ENCODE measurements around the gene C1orf198. TPM values are rescaled to one million over a fixed set of nuclear protein-coding genes. Genes with fewer than 3 reads are reported as not detected.

The C1orf198 gene
- total and polyA plus RNA-seq, 2 of the 8 experiments (the other 6 are each of a cell fraction or from before 2014, with no cell fraction given), result 30.6 to 45.0 TPM

DNA sequence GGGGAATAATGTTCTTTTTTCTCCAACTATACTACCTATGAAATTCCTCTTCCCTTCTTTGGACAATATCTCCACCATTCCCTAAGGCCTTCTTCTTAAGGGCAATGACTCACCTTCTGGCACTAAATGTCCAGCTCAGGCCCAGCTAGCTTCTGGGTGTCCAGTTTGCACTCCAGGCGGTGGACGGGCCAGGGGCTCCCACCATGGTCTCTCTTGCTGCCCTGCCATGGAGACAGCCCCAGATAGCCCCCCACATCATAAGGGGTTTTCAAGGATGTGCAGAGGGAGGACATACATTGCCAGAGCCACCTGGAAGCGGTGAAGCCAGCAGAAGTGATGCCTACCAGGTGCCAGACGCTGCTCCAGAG is 43.8 kb downstream of the C1orf198 start:
- TF ChIP-seq FOSL1 (IDR thresholded peaks at IDR 0.05; ENCODE audit: insufficient read depth, low read depth, low read length), result no peak
- TF ChIP-seq SAP30 (IDR thresholded peaks at IDR 0.05; ENCODE audit: insufficient read depth, insufficient replicate concordance, low read length), result no peak
- no peak for TF ChIP-seq TBP (IDR thresholded peaks at IDR 0.05; ENCODE audit: low read depth, low read length)
- TF ChIP-seq RXRA (IDR thresholded peaks at IDR 0.05; ENCODE audit: insufficient read depth, low read depth, low read length), result no peak
- TF ChIP-seq JUND (IDR thresholded peaks at IDR 0.05; ENCODE audit: low read length), result no peak
- TF ChIP-seq, protein P1, sequence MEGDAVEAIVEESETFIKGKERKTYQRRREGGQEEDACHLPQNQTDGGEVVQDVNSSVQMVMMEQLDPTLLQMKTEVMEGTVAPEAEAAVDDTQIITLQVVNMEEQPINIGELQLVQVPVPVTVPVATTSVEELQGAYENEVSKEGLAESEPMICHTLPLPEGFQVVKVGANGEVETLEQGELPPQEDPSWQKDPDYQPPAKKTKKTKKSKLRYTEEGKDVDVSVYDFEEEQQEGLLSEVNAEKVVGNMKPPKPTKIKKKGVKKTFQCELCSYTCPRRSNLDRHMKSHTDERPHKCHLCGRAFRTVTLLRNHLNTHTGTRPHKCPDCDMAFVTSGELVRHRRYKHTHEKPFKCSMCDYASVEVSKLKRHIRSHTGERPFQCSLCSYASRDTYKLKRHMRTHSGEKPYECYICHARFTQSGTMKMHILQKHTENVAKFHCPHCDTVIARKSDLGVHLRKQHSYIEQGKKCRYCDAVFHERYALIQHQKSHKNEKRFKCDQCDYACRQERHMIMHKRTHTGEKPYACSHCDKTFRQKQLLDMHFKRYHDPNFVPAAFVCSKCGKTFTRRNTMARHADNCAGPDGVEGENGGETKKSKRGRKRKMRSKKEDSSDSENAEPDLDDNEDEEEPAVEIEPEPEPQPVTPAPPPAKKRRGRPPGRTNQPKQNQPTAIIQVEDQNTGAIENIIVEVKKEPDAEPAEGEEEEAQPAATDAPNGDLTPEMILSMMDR (IDR thresholded peaks at IDR 0.05; ENCODE audit: control extremely low read depth in 1 of 3, insufficient read depth in 1 of 3, low read depth in 1 of 3, low read length in 3 of 3), result no peak
- no peak for TF ChIP-seq CTBP2 (IDR thresholded peaks at IDR 0.05; ENCODE audit: borderline replicate concordance, insufficient read depth, insufficient read length, low read length)
- no peak for TF ChIP-seq NRF1 (IDR thresholded peaks at IDR 0.05; ENCODE audit: low read depth, low read length)
- no peak overlapping the region for H2AK5ac ChIP-seq (ENCODE audit: low read depth, low read length)
- no peak overlapping the region for H2BK5ac ChIP-seq (ENCODE audit: low read depth, low read length)
- no peak overlapping the region for H3K4me3 ChIP-seq (ENCODE audit: extremely low read depth in 1 of 4, insufficient read depth in 2 of 4, low read depth in 3 of 4, low read length in 4 of 4)
- H2BK15ac ChIP-seq (ENCODE audit: low read length), result no peak overlapping the region
- no peaks in the 10 kb centered on the region for H3K4me1 ChIP-seq (replicated peaks in 1 of 4; ENCODE audit: control insufficient read depth in 3 of 4, insufficient read depth in 4 of 4, low read length in 3 of 4)
- H3K9me3 ChIP-seq (ENCODE audit: insufficient read depth in 2 of 2, low read depth in 1 of 2, low read length in 1 of 2), result no peaks in the 10 kb centered on the region
- H4K91ac ChIP-seq (replicated peaks; ENCODE audit: insufficient read length, low read length), result no peak overlapping the region
- H4K8ac ChIP-seq (ENCODE audit: extremely low read depth, insufficient read depth, low read length), result no peak overlapping the region
- H3K9ac ChIP-seq (replicated peaks in 1 of 4; ENCODE audit: extremely low read depth in 1 of 4, low read depth in 3 of 4, low read length in 3 of 4), result no peak overlapping the region
- no peak overlapping the region for H3K4me2 ChIP-seq (ENCODE audit: insufficient read depth in 1 of 2, low read depth in 2 of 2, low read length in 2 of 2)
- H4K5ac ChIP-seq (ENCODE audit: insufficient read length, low read depth, low read length), result no peak overlapping the region
- no peak overlapping the region for H2BK20ac ChIP-seq (ENCODE audit: low read length)
- WGBS, 2 experiments (ENCODE audit: extremely low coverage in 1 of 2, insufficient coverage in 1 of 2, insufficient read length in 1 of 2, insufficient replicate concordance in 2 of 2, low coverage in 1 of 2, low lambda C conversion rate in 2 of 2, missing lambda C conversion rate in 1 of 2), result 80% methylated on average over 4 of the region's 4 CpGs; no CpG with 5 or more reads in 1 of the 2 experiments
- H3K79me2 ChIP-seq (ENCODE audit: control insufficient read depth in 1 of 2, insufficient read depth in 2 of 2, low read length in 2 of 2), result no peaks in the 10 kb centered on the region
- H3K79me1 ChIP-seq (ENCODE audit: low read depth, low read length), result no peaks in the 10 kb centered on the region
- H3K14ac ChIP-seq (ENCODE audit: insufficient read length), result no peak overlapping the region
- DNase-seq (ENCODE audit: low read depth in 1 of 2, low spot score in 2 of 2) (peak in 1 of 2 experiments; percentile 24), FAIRE-seq (no peak)
- no peak overlapping the region for H3K27ac ChIP-seq (ENCODE audit: low read depth, low read length)
- H3K23ac ChIP-seq (ENCODE audit: insufficient read length), result no peak overlapping the region
- no peak overlapping the region for H2BK120ac ChIP-seq (replicated peaks; ENCODE audit: low read depth, low read length)
- no peak overlapping the region for H3K4ac ChIP-seq (replicated peaks; ENCODE audit: insufficient read length, low read depth, low read length)
- H3K23me2 ChIP-seq (ENCODE audit: low read depth, low read length), result no peaks in the 10 kb centered on the region
- H3K27me3 ChIP-seq (replicated peaks in 1 of 4; ENCODE audit: control insufficient read depth in 3 of 4, extremely low read depth in 1 of 4, insufficient read depth in 3 of 4, low read length in 3 of 4), result no peaks in the 10 kb centered on the region; a peak in 2 of 7 replicates
- H4K20me1 ChIP-seq (replicated peaks in 1 of 2; ENCODE audit: control insufficient read depth in 1 of 2, insufficient read depth in 2 of 2, low read length in 2 of 2), result peaks cover 0 to 1% of the 10 kb centered on the region in 2 experiments
- no peak overlapping the region for H2BK12ac ChIP-seq (ENCODE audit: low read depth, low read length)
- CTCF ChIA-PET (ENCODE audit: partially characterized antibody), result interaction anchor here (1.1 kb wide), 1 partner anchor 28 kb away, joined by 4 read pairs; no protein-coding TSS in a partner anchor
- H2AFZ ChIP-seq (ENCODE audit: low read length), result no peak overlapping the region
- H3K36me3 ChIP-seq (ENCODE audit: control insufficient read depth in 2 of 4, insufficient read depth in 4 of 4, low read length in 3 of 4), result no peaks in the 10 kb centered on the region
- no peak overlapping the region for H3K18ac ChIP-seq (ENCODE audit: extremely low read depth, low read length)
- H3K56ac ChIP-seq (replicated peaks; ENCODE audit: insufficient read length, low read depth, low read length), result no peak overlapping the region
- POLR2A ChIA-PET (ENCODE audit: partially characterized antibody), result interaction anchor here (0.8 kb wide), 1 partner anchor 30 kb away, joined by 3 read pairs; no protein-coding TSS in a partner anchor
